CD14-positive monocyte (primary cell): ENCODE data around the gene HINT3. TPM values are rescaled to one million over a fixed set of nuclear protein-coding genes. Genes with fewer than 3 reads are reported as not detected.

Experiments used
- DNase-seq, 3 donors: peaks; one replicate each; pipeline ENCODE4 v3.0.0-alpha.2; 2011 to 2022
- H2AFZ ChIP-seq: 2 replicates; pipeline ENCODE4 v1.6.0; 2012; ENCODE audit warnings: mild to moderate bottlenecking, low read depth, low read length, inconsistent platforms; ENCODE audit not compliant: insufficient read depth, poor library complexity, severe bottlenecking
- H3K27ac ChIP-seq, 2 donors: 1 replicate in 1 of 2; 2 replicates in 1 of 2; pipeline ENCODE4 v1.5.1; 2012 to 2013; ENCODE audit warnings: low read length in 2 of 2, control low read depth in 1 of 2, inconsistent platforms in 1 of 2, low read depth in 1 of 2, mild to moderate bottlenecking in 1 of 2
- H3K27me3 ChIP-seq, 2 donors: one replicate each; pipeline versions ENCODE4 v1.6.0 to v1.6.1; 2011 to 2013; ENCODE audit warnings: low read length in 2 of 2; ENCODE audit not compliant: control insufficient read depth in 2 of 2, insufficient read depth in 2 of 2
- H3K36me3 ChIP-seq, 2 donors: replicated peaks in 1 of 2; 1 replicate in 1 of 2; 2 replicates in 1 of 2; pipeline versions ENCODE4 v1.5.1 to v1.6.1; 2012 to 2013; ENCODE audit warnings: low read length in 2 of 2, control low read depth in 1 of 2, inconsistent platforms in 1 of 2, mild to moderate bottlenecking in 1 of 2; ENCODE audit not compliant: insufficient read depth in 2 of 2, control insufficient read depth in 1 of 2
- H3K4me1 ChIP-seq, 2 donors: 1 replicate in 1 of 2; 2 replicates in 1 of 2; pipeline versions ENCODE4 v1.5.1 to v1.6.1; 2012 to 2013; ENCODE audit warnings: low read length in 2 of 2, control low read depth in 1 of 2, inconsistent platforms in 1 of 2, mild to moderate bottlenecking in 1 of 2, moderate library complexity in 1 of 2; ENCODE audit not compliant: insufficient read depth in 2 of 2, control insufficient read depth in 1 of 2
- H3K4me2 ChIP-seq: replicated peaks from 2 replicates; pipeline ENCODE3; 2012; ENCODE audit warnings: low read length, moderate library complexity, mild to moderate bottlenecking; ENCODE audit not compliant: poor library complexity, severe bottlenecking; ENCODE audit errors: extremely low read depth
- H3K4me3 ChIP-seq, 3 experiments: fragments of 200-600 bp in 1 of 3; sonication (generic) in 1 of 3; replicated peaks in 1 of 3; 1 replicate in 2 of 3; 2 replicates in 1 of 3; pipeline ENCODE4 v1.5.1; 2011 to 2013; ENCODE audit warnings: low read length in 3 of 3, mild to moderate bottlenecking in 3 of 3, control low read depth in 2 of 3, low read depth in 2 of 3, inconsistent platforms in 1 of 3, moderate library complexity in 1 of 3
- H3K79me2 ChIP-seq: 2 replicates; pipeline ENCODE4 v1.6.0; 2012; ENCODE audit warnings: mild to moderate bottlenecking, control low read depth, inconsistent platforms, low read length, moderate library complexity; ENCODE audit not compliant: insufficient read depth
- H3K9ac ChIP-seq: 2 replicates; pipeline ENCODE4 v1.6.0; 2017; ENCODE audit warnings: low read length, mild to moderate bottlenecking; ENCODE audit not compliant: insufficient read depth, poor library complexity, severe bottlenecking
- H3K9me3 ChIP-seq, 2 donors: replicated peaks in 1 of 2; 1 replicate in 1 of 2; 2 replicates in 1 of 2; pipeline versions ENCODE4 v1.5.1 to v1.6.1; 2012 to 2013; ENCODE audit warnings: low read length in 2 of 2, control low read depth in 1 of 2; ENCODE audit not compliant: control insufficient read depth in 1 of 2, insufficient read depth in 1 of 2
- H4K20me1 ChIP-seq: 2 replicates; pipeline ENCODE4 v1.6.0; 2012; ENCODE audit warnings: mild to moderate bottlenecking, low read length, control low read depth, moderate library complexity; ENCODE audit not compliant: insufficient read depth
- H3K27ac Mint-ChIP-seq, 7 donors: one replicate each; pipeline ENCODE4 v1.8.0; 2020; ENCODE audit warnings: mild to moderate bottlenecking in 7 of 7, mixed read lengths in 7 of 7, moderate library complexity in 6 of 7, inconsistent platforms in 2 of 7
- H3K27me3 Mint-ChIP-seq, 3 donors: one replicate each; pipeline ENCODE4 v1.8.0; 2021 to 2022; ENCODE audit warnings: low read depth in 3 of 3, mild to moderate bottlenecking in 3 of 3, mixed read lengths in 3 of 3, moderate library complexity in 3 of 3, inconsistent platforms in 1 of 3
- H3K36me3 Mint-ChIP-seq, 2 donors: one replicate each; pipeline ENCODE4 v1.8.0; 2020; ENCODE audit warnings: mixed read lengths in 2 of 2, inconsistent platforms in 1 of 2, mild to moderate bottlenecking in 1 of 2
- H3K4me1 Mint-ChIP-seq: one replicate; pipeline ENCODE4 v1.8.0; 2020; ENCODE audit warnings: mild to moderate bottlenecking, mixed read lengths
- H3K4me3 Mint-ChIP-seq, 2 donors: one replicate each; pipeline ENCODE4 v1.8.0; 2020; ENCODE audit warnings: mild to moderate bottlenecking in 2 of 2, mixed read lengths in 2 of 2, moderate library complexity in 1 of 2
- H3K9me3 Mint-ChIP-seq, 7 donors: one replicate each; pipeline ENCODE4 v1.8.0; 2020 to 2022; ENCODE audit warnings: mixed read lengths in 7 of 7, mild to moderate bottlenecking in 6 of 7, moderate library complexity in 6 of 7, inconsistent platforms in 2 of 7
- WGBS: methylation state at CpG from one replicate; pipeline ENCODE4 v1.1.5; 2013; ENCODE audit warnings: missing lambda C conversion rate; ENCODE audit not compliant: insufficient coverage; 5-methylcytosine and 5-hydroxymethylcytosine counted together
- intact Hi-C, 2 donors: fragments of 100-400 bp; cut with micrococcal nuclease; formaldehyde crosslinking; loops; one replicate each; pipeline versions ENCODE4 v1.15.0 to v1.15.1; 2023
- polyA plus RNA-seq, 3 donors: library from polyadenylated mRNA; depleted of rRNA in 1 of 3; unstranded in 2 of 3; stranded (reverse) in 1 of 3; fragments of 300-500 nt in 2 of 3; fragments of >200 nt in 1 of 3; fragmentation: Illumina TruSeq in 2 of 3; gene quantifications; 1 replicate in 2 of 3; 2 replicates in 1 of 3; pipeline ENCODE4 v1.2.3, GENCODE V29; 2012 to 2021
- TF ChIP-seq, protein P1 (sequence below): fragments of 200-600 bp; IDR thresholded peaks from one replicate; pipeline ENCODE4 v1.8.0; 2022; ENCODE audit warnings: antibody characterized with exemption, mild to moderate bottlenecking

HINT3 gene
- polyA plus RNA-seq, 3 donors = 5.3 to 18.0 (median 12.3) TPM

DNA sequence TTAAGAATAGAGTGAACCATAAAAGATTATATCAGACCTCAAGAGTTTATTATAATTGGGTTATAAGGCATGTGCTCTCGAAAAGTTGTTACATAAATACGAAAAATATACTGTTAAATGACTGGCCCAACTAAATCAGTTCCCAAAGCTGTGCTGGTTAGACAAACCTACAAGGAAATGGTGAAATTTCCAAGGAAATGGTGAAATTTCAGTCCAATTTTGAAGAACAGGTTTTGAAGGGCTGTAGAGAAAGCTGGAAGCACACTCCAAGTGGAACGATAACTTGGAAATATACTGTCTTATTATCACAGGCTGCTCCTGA, 29.4 kb downstream of the HINT3 start:
- Histone ChIP-seq H3K9me3 (no peaks in the 10 kb centered on the region), H3K4me1 (peaks cover 15 to 16% of the 10 kb centered on the region in 2 donors), H3K27ac (peak overlapping the region in 1 of 2 donors; percentile 56), H3K9ac (peak overlapping the region; percentile 69), H3K79me2 (peaks cover 16% of the 10 kb centered on the region), H3K27me3 (no peaks in the 10 kb centered on the region), H3K4me2 (peak overlapping the region; percentile 88), H3K4me3 (peak overlapping the region; percentile 87 to 88 (median 88)), H4K20me1 (no peaks in the 10 kb centered on the region), H2AFZ (peak overlapping the region; percentile 89), H3K36me3 (peaks cover 4 to 19% of the 10 kb centered on the region in 2 donors)
- no peaks in the 10 kb centered on the region for H3K9me3 Mint-ChIP-seq
- H3K36me3 Mint-ChIP-seq = no peaks in the 10 kb centered on the region
- DNase-seq = no peak
- peak overlapping the region in 1 of 7 donors; percentile 25 for H3K27ac Mint-ChIP-seq
- no peaks in the 10 kb centered on the region for H3K27me3 Mint-ChIP-seq
- H3K4me1 Mint-ChIP-seq = peaks cover 8% of the 10 kb centered on the region
- intact Hi-C loops = loop anchor here (5.0 to 10.0 kb wide), 2 partner anchors 671 to 1126 kb away; no protein-coding TSS in a partner anchor
- WGBS = no CpG with 5 or more reads among the region's 3 CpGs
- H3K4me3 Mint-ChIP-seq = no peak overlapping the region
- TF ChIP-seq, protein P1, sequence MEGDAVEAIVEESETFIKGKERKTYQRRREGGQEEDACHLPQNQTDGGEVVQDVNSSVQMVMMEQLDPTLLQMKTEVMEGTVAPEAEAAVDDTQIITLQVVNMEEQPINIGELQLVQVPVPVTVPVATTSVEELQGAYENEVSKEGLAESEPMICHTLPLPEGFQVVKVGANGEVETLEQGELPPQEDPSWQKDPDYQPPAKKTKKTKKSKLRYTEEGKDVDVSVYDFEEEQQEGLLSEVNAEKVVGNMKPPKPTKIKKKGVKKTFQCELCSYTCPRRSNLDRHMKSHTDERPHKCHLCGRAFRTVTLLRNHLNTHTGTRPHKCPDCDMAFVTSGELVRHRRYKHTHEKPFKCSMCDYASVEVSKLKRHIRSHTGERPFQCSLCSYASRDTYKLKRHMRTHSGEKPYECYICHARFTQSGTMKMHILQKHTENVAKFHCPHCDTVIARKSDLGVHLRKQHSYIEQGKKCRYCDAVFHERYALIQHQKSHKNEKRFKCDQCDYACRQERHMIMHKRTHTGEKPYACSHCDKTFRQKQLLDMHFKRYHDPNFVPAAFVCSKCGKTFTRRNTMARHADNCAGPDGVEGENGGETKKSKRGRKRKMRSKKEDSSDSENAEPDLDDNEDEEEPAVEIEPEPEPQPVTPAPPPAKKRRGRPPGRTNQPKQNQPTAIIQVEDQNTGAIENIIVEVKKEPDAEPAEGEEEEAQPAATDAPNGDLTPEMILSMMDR = no peak

DNA sequence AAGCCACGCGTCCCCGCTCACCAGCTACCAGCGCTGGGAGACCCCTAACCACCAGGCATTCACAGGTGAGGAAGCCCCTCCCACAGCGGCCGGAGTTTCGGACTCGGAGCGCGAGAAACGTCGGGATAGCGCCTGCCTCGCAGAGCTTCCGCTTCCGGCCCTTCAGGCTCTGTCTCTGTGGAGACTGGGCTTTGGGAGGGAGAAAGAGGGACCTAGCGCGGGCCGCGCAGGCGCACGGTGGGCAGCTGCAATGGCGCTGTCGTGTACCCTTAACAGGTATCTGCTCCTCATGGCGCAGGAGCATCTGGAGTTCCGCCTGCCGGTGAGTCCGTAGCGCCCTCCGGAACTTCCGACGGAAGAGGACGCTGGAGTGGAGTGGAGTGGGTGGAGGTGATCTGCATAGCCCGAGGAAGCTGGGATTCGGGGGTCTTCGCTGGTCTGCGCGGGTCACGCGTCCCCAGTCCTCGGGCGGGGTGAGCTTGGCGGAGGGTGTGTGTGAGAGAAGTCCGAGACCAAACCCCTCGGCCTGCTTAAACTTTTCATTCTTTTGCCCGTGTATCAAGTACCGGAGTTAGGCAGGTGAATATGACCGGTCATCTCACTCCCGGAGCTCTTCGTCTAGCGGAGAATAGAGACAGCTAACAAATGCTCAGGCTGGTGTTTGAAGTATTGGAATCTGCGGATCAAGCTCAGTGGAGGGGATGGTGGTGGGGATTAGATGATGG, 29.9 kb downstream of the HINT3 start, which contains the start of gene TRMT11:
Gene TRMT11, plus strand, starts transcription at position 240 of the 725 bp plus-strand sequence. Its CDS starts 11 bp downstream, at position 251.
- Histone ChIP-seq H3K9ac (peak within 1 kb of the TSS; percentile 69), H3K79me2 (peaks cover 16% of the 10 kb centered on the region), H2AFZ (peak within 1 kb of the TSS; percentile 89), H3K27me3 (no peaks in the 10 kb centered on the region), H3K4me2 (peak within 1 kb of the TSS; percentile 88), H3K36me3 (peaks cover 4 to 14% of the 10 kb centered on the region in 2 donors), H4K20me1 (no peaks in the 10 kb centered on the region), H3K4me3 (peak within 1 kb of the TSS; percentile 87 to 88 (median 88)), H3K4me1 (peaks cover 15 to 16% of the 10 kb centered on the region in 2 donors), H3K27ac (peak within 1 kb of the TSS in 1 of 2 donors; percentile 56), H3K9me3 (no peaks in the 10 kb centered on the region)
- Mint-ChIP-seq H3K9me3 (no peaks in the 10 kb centered on the region), H3K36me3 (no peaks in the 10 kb centered on the region), H3K4me3 (no peak within 1 kb of the TSS), H3K27ac (peak within 1 kb of the TSS in 1 of 7 donors; percentile 25), H3K27me3 (no peaks in the 10 kb centered on the region), H3K4me1 (peaks cover 8% of the 10 kb centered on the region)
- WGBS = under 1% methylated on average over 31 of the region's 52 CpGs
- TF ChIP-seq, protein P1 = no peak
- intact Hi-C loops = loop anchor here (5.0 to 10.0 kb wide), 2 partner anchors 672 to 1126 kb away; no protein-coding TSS in a partner anchor
- DNase-seq = peak; percentile 56 to 74 (median 71)
